Stimulated activated naive CD4-positive, alpha-beta T cell treated with Interleukin-2 at 50 U/mL for 16 hours (primary cell): ENCODE measurements around the gene ARL8A.
"Not testable (repeated sequence)": the region's sequence is repeated elsewhere in the genome, so short reads cannot be mapped to it uniquely, and the experiment has no call there.

Source experiments
- DNase-seq: peaks from one replicate; lab custom pipeline; 2025; lab: John Stamatoyannopoulos, UW

ARL8A gene

DNA sequence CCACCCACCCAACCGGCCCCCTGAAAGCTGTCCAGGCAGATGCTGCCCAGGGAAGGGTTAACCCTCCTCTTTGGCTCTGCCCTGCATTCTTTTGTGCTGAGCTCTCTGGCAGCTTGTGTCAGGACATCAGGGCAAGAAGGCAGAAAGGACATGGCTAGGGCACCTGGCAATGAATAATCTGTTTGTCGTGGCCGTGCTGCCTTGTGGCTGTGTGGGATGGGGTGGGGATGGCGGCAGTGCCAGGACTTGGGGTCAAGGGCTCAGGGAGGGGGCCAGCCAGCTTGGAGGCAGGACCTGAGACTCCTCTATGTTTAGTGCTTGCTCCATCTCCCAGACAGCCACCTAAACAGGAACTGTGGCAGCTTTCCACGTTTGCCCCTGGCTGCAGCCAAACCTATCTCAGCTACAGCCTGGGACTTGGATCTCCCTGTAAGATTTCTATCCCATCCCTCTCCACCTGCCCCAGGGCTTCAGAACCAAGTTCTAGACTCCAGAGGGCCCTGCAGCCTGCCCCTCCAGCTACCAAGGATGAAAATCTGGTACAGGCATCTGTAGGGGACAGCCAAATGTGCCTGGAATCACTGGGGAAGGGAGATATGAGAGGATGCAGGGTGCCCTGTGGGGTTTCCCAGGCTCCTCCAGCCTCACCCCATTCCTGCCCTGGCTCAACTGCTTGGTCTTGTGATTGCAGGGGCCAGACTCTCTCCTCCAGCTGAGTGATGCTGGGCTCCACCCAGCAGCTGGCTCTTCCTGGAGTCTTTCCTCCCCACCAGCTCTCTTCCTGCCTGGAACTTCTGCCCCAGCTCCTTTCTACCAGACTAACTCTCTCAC, 31.5 kb downstream of the ARL8A start:
- DNase-seq: no peak

DNA sequence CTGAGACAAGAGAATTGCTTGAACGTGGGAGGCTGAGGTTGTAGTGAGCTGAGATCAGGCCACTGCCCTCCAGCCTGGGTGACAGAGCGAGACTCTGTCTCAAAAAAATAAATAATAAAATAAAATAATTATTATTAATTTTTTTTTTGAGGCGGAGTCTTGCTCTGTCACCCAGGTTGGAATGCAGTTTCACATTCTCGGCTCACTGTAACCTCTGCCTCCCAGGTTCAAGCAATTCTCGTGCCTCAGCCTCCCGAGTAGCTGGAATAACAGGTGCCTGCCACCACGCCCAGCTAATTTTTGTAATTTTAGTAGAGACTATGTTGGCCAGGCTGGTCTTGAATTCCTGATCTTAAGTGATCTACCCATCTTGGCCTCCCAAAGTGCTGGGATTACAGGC, 32.9 kb downstream of the ARL8A start:
- DNase-seq: not testable (repeated sequence)

- DNase-seq: no peak
Measured at GRCh38 chr1:202110977-202111376, 33.6 kb downstream of the ARL8A start.

GRCh38 chr1:202107801-202108731, 36.5 kb downstream of the ARL8A start:
- DNase-seq: no peak

DNA sequence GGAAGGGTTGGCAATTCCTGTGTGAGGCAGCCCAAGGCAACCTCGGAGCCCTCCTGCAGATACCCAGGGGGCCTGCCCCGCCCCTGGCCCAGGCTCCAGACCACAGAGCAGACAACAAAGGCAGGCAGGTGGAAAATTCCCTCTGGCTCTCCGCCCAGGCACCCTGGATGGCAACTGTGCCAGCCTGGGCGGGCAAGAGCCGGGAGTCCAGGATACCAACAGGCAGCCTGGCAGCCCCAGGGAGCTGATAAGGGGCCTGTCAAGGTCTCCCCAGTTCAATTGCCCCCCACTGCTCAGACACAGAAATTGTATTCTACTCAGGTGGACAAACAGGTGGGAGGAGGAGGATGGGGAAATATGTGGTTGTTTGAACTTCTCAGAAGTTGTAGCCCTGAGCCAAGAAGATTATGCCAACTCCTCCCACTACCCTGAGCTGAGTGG, 37.2 kb downstream of the ARL8A start:
- DNase-seq: no peak

DNA sequence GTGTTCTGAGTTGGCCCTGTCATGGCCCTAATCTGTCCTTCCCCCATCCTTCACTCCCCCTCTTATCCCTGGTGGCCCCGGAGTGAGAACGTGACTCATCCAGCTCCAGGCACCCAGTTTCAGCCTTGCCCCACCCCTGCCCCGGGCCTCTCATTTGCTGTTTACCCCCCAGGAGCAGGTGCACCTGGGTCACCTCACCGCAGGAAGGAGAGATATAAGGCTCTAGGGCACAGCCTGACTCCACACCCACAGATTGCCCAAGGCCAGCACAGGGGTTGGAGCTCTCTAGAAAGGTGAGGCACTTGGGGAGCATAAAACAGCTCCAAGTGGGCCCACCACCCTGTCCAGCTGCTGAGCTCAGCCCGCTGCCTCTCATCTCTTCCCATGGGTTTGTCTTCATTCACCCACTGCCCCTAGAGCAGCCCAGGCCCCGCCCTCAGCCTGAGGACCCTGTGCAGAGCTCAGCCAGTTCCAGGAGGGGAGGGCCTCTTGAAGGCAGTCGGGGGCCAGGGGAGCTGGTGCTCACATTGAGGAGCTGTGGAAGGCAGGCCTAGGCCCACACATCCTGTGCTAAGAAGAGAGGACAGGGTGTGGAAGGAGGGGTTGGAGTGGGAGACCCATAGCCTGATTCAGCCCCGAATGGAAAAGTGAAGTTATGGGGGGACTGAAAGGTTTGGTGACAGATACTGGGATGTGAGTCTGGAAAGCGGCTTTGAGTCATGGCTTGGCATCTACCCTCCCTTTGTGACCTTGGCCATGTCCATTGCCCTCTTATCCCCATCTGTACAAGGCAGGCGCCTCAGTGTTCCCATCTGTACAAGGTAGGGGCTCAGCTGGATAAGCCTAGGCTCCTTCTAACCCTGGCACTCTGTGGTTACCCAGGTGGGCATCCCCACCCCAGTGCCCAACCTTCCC, 37.9 kb downstream of the ARL8A start:
- no peak for DNase-seq

DNA sequence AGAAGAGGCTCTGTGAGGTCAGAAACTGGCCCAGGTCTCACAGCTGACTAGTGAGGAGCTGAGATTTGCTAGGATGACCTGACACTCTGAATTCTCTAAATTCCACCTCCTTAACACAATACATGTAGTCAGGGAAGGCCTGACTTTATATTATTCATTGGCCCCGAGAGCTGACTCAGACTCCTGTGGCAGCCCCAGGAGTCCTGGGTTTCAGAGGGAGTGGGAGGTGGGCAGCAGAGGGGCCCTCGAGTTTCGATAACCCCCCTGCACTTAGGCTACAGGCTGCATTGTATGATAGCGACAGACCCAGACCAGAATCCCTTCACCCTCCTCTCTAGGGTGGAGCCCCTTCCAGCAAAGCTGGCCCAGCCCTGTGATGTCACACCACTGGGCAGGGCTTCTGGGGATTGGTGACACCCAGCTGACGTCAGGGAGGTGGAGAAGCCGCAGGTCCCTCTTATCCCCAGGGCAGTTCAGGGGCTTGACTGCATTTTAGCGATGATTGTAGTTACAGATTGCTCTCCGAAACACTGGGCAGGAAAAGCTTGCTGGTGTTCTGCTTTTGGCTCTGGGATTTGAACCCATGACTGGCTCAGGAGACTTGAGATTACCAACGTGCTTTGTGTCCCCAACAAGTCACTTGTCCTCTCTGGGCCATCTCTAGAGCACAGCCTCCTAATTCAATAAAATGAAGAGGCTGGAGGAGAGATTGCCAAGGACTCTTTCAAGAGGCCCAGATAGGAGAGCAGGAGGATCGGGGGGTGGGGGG, 38.8 kb downstream of the ARL8A start:
- no peak for DNase-seq

DNA sequence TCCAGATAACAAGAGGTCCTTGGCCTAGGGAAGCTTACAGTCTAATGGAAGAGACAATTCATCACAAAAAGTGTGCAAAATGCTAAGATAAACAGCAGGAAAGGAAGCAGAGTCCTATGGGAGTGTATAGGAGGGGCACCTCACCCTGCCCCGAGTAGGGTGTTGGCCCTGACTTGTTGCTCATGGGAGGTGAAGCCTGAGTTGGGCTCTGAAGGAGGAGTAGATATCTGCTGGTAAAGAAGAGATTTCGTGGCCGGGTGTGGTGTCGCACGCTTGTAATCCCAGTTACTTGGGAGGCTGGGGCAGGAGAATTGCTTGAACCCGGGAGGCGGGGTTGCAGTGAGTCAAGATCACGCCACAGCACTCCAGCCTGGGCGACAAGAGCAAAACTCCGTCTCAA, 40.5 kb downstream of the ARL8A start:
- DNase-seq: no peak

- DNase-seq: no peak
Measured at GRCh38 chr1:202101184-202101583, 43.4 kb downstream of the ARL8A start.

DNA sequence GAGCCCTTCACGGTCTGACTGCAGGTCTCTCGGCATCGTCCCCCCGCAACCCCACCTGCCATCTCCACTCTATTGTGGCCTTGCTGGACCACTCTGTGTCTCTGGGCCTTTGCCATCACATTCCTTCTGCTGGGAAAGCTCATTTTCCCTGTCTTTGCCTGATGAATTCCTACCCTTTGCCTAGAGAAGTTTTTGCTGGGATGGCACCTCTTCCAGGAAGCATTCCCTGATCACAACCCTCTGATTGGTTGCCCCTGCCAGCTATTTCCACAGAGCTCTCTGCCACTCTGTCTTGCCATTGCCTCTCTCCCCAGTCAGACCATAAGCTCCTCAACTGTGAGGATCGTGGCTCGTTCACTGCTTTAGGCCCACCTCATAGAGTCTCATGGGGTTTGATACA, 50.7 kb downstream of the ARL8A start:
- DNase-seq: no peak

DNA sequence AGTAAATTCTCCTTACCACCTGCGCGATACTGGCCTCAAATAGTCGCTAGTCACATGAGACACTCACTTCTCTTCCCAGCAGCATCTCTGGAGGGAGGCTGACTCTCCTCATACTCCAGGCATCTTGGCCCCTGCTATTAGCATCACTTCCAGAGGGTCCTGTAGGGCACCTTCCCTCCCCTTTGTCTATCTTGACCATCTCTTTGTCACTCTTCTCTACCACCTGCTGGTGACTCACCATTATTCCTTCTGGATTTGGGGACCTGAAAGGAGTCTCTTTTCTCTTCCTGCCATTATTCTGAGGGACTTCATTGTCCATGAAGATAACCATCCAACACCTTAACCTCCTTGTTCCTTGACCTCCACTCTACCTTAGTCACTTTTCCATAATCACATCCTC, 53.5 kb downstream of the ARL8A start:
- DNase-seq: no peak

- DNase-seq: no peak
Measured at GRCh38 chr1:202088206-202088605, 56.3 kb downstream of the ARL8A start.

DNA sequence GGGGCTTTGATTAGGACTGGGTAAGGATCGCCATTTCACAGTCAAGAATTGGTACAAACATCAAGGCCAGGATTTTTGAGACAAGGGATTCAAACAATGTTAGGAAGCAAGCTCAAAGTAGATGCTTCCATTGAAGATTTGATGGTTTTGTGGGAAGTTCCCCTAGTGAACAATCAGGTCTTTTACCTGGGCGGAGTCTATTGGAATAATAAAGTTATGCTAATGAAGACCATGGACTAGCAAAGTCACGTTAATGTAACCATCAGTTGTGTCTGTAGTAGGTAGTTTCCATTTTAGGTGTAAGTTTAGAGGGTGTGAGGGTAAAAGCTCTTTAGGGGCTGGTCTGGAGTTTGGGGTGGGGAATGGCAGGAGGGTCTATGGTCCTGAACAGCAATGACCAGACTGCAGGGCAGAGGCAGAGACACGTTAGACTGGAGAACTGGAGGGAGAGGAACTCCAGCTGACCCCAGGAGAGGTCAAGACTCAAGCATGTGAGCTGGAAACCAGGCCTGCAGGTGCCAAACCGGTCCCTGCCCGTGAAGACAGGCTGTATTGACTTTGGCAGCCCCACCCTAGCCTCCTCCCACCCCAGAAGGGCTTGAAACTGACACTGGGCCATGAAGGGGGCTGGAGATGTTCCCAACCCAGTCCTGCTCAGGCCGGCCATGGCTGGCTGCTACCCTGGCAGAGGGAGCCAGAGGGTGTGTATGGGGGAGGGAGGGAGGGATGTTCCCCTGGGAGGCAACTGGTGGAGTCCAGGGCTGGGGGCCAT, 57.8 kb downstream of the ARL8A start:
- DNase-seq: no peak

DNA sequence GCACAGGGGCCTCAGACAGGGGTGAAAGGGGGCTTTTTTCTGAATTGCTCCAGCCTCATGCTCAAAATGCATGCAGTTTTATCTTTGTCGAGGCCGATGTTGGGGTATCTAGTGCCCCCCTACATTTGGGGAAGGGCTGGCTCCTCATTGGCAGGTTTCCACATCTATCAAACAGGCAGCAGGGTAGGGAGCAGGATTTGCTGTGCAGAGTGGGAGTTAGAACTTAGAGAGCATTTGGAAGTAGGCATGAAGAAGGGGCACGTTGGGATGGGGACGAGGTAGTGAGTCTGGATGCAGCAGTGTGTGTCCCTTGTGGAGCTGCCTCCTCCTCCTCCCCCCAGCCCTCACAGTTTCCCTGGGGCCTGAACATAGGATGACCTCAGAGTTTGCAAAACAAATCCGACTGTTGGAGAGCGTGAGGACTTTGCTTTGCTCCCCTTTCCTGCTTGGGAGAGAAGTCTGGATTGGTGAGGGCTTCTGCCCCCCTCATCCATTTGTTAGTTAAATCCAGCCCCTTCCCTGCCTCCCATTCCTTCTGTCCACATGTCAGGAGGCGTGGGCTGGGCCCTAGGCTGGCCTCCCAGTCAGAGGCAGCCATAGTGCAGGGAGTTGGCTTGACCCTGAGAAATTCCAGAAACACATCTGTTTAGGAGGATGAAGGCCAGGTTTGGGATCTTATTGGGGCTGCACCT, 58.7 kb downstream of the ARL8A start:
- no peak for DNase-seq

DNA sequence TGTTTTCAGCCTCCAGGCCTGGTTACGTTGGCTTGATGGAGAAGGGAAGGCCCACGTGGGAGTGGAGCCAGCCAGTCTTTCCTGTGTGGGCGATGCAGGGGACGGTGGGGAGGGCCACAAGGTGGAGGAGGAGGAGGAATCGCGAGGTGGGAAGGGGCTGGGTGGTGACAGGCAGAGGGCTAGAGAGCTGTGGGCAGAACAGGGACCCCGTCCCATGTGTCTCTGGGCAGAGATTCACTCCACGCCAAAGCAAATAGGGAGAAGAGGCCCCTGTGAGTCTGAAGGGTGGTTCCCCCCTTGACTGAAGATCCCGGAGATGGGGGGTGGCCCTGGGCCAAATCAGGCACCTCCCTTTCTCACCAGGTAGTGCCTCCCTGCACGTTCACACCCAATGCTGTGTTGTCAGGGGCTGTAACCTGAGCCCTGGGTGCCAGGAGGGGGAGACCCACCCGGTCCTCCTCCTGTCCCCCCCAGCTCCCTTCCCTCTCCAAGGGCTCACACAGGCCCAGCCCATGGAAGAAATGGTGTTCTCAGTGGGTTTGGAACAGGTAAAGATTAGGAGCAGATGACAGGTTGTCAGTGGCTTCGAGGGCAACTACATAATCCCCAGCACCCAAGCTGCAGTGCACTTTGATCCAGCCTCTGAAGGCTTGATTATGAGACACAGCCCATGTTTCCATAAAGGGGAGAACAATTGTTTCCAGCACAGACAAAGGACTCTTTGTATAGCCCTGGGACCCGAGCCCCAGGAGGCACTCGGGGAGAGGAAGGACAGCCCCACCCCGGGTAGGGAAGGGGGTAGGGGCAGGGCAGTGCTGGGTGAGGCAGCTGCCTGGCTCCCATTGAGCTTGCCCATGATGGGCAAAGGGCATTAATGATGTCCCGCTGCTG, 59.5 kb downstream of the ARL8A start:
- DNase-seq: no peak
